HG02885 (cell line): Measurements from ENCODE around the gene MDM1.

Source experiments
- ATAC-seq: cut with Tn5 transposase; IDR thresholded peaks from one replicate; pipeline ENCODE4 v1.9.1; 2021; ENCODE audit warnings: mild to moderate bottlenecking; ENCODE audit not compliant: unreplicated experiment, poor library complexity

MDM1 gene

DNA sequence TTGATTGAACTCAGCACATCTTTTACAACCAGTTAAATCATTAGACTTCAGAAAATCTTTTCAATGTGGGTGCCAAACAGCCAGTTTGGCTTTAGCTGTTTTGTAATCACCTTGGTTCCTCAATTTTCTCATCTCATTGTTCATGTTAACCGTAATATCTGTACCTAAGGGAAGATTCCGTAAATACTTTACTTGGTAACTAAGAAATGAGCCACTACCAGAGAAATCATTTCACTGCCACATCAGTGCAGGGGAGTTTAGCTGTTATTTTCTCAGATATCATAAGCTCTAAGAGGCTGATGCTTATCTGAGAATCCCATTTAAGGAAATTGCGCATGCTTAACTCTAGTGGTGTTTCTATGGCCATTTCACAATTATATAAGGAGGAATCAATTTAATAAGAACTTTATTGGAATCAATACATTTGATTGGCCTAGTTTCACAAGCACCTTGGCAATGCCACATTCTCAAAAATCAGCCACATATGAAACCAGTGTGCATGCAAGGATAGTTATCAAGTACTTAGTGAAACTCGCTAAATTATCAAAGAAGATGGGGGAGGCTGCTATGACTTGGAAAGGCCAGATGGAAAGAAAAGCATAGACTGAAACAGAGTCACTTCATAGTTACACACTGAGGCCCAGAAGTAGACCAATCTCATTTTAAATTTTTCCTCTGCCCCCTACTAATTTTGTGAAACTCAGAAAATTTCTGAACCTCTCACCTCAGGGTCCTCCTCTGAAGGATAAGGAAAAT lies 50.7 kb downstream of the MDM1 start:
- ATAC-seq, result no peak

- ATAC-seq, result no peak
These were observed 51.9 kb downstream of the MDM1 start for GRCh38 chr12:68280240-68280639.

DNA sequence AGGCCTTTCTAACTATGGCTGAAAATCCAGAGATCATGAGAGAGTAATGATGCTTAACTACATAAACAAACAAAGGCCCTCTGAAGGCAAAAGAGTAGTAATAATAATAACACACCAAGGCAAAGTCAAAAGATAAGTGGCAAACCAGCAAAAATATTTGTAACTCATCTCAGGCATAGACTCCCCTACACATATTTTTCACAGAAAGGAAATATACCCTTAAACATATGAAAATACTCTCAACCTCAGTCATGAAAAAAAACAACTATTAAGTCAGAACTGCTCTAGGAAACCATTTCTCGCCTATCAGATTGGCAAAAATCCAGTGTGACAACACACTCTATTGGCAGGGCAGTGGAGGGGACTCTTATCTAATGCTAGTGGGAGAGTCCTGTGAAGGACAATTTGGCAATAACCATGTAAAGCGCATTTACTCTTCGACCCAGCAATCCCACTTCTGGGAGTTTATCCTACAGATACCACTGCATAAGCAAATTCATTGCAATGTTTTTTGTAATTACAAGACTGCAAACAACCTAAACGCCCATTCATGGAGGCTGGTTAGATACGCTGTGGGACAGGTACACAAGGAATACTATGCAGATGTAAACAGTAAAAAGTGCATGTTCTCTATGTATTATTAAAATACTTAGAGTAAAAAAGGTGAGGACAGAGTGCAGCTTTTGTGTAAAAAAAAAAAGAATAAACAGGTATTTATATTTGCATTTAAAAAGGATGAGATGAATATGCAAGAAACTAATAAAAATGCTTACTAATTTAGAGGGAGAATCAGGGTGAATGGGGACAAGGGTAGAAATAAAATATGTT lies 52.7 kb downstream of the MDM1 start:
- ATAC-seq, result no peak

DNA sequence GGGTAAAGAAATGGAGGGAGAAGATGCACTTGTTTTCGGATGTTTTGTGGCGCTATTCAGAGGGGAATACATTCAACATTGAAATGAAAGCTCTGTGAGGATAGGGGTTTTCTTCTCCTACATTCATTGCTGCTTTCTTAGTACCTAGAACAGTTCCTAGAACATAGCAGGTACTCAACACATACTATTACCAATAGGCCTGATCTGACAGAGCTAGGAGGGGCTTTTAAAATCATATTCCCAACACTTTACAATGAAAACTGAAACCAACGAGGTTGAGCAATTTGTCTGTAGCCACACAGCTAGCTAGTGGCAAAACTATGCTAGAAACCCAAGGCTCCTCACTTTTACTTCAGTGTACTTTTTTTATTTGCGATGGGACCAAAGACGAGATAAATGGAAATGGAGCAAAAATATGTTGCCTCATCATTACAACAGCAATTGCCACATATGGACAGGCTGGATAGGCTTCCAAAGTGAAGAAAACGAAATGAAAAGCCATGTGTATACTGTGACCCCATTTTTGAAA lies 55.7 kb downstream of the MDM1 start:
- ATAC-seq, result no peak

DNA sequence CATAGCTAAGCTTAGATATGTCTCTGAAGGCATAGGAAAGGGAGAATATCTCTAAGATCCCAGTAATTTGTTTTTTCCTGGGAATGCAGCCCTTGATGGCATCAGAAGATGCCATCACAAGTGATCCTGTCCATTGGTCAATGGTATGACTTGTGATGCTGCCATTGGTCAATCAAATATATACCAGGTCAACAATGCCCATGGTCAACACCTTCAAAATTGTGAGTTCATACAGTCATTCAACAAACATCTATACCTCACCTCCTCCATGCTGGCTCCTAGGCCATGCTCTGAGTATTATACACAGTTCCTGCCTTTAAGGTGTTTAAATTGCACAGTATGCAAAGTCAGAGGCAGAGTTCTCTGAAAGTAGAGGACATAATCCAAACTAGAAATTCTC lies 59.4 kb downstream of the MDM1 start:
- no peak for ATAC-seq

DNA sequence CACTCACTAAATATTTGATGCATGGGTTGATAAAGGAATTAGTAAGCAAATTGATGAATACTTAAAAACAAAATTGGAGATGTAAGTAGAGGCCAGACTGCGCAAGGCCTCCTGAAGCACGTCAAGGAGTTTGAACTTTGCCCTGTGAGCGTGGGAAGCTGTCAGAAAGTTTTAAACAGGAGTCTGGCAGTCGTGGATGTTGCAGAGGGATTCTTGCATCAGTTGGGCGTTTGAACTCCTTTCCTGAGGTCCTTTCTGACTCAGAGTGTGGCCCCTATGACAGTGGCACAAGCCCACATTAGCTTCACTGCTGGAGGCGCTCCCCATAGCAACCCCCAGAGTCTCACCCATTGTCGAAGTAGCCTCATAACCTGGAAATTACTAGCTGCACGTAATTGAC lies 60.8 kb downstream of the MDM1 start:
- ATAC-seq, result no peak

GRCh38 chr12:68270358-68270757 lies 61.8 kb downstream of the MDM1 start:
- no peak for ATAC-seq

DNA sequence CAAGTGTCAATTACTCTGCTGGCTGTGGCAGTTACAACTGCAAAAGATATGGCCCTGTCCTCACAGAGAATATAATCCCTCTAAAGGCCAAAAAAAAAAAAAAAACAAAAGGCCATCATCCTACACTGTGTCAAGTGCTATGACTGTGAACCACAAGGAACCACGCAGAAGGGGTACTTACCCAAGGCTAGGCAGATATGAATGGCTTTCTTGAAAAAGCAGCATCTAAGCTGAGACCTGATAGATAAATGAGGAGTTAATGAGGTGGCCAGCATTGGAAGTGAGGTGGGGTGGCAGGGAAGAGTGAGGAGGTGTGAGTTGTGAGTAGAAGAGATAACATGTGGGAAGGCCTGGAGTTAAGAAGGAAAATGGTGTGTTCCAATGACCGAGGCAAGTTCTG lies 62.4 kb downstream of the MDM1 start:
- ATAC-seq, result no peak

GRCh38 chr12:68268967-68269366 lies 63.2 kb downstream of the MDM1 start:
- ATAC-seq, result no peak

DNA sequence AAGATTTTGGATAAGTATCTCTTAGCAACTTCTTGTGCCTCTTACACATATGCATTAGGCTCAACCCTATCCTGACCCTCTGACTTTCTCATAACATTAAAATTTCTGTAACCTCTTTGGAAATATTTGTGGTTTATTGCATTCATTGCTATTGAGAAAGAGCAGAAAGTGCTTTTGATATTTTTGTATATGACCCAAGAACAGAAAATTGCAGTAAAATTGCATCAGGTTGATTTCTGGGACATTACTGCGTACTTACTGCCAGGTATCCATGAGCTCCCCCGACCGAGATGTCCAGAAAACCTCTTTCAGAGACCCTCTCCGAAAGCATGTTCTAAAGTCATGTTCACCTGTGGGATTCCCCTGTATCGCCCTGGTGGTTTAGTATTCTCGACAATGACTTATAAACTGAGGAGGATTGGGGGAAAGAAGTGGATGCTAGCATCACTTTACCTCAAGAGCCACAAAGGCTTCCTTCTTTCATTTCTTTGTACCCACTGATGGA lies 64.2 kb downstream of the MDM1 start:
- no peak for ATAC-seq

GRCh38 chr12:68264857-68265256 lies 67.3 kb downstream of the MDM1 start:
- no peak for ATAC-seq

GRCh38 chr12:68264158-68264855 lies 67.9 kb downstream of the MDM1 start:
- ATAC-seq, result no peak

DNA sequence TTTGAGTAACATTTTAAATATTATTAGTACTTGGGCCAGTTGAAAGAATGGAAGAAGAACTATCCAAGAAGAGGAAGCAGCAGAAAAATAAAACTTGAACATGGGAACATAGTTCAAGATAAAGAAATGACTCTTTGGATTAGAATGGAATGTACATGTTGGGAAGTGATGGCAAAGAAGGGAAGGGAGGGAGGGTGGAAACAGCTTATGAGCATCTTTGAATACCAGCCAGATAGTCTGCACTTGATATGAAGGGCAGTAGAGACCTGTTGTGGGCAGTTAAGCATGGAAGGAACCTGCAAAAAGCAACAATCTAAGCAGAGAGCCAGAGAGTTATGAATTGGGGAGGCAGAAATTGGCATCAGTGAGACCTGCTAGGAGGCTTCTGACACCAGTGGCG lies 68.8 kb downstream of the MDM1 start:
- no peak for ATAC-seq

DNA sequence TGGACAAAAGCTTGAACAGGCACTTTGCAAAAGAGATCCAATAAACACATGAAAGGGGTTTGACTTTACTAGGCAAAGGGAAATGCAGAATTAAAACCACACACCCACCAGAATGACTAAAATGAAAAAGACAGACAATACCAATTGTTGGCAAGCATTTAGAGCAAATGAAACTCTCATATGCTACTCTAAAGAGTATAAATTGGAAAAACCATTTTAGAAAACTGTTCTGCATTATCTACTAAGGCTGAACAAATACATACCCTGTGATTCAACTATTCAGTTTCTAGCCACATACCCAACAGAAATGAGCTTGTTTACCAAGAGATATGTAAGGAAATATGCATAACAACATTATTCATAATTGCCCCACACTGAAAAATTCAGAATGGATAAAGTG lies 70.3 kb downstream of the MDM1 start:
- no peak for ATAC-seq

DNA sequence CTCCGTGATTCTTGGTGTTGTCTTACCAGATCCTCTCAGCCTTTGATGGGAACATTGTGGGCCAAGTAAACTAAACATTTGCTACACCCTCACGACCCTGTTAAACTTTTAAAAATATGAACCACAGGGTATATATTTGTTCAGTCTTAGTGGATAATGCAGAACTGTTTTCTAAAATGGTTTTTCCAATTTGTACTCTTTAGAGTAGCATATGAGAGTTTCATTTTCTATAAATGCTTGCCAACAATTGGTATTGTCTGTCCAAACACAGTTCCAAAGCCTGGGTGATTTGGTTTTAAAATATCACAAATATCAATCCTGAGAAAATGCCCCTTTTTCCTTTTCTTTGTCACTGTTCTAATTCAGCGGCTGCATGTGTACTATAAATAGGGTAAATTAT lies 72.0 kb downstream of the MDM1 start:
- no peak for ATAC-seq

- ATAC-seq, result no peak
These were observed 72.7 kb downstream of the MDM1 start for GRCh38 chr12:68259318-68259940.

- no peak for ATAC-seq
These were observed 78.7 kb downstream of the MDM1 start, which contains the start of gene IL22 for GRCh38 chr12:68253504-68253903. Gene IL22, minus strand, starts transcription at chr12:68253604. Its CDS starts 156 bp downstream, at chr12:68253448.

- no peak for ATAC-seq
These were observed 80.1 kb downstream of the MDM1 start for GRCh38 chr12:68252077-68252476.

DNA sequence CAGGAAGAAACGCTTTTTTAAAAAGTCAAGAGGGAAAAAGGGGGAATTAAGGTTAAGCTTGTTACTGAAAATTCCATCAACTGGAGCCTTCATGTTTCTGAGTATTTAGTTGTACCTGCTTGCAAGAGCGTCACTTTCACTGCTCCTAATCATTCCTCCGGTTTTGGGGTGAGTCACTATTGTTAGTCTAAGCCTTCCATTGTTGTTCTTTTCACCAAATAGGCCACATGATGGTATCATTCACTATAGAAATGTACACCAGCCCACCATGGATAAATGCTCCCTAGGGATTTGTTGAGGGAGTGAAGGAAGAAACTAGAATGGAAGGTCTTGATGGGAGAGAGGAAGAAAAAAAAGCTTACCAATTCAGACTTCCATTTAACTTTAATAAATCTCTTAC lies 81.7 kb downstream of the MDM1 start:
- ATAC-seq, result no peak

DNA sequence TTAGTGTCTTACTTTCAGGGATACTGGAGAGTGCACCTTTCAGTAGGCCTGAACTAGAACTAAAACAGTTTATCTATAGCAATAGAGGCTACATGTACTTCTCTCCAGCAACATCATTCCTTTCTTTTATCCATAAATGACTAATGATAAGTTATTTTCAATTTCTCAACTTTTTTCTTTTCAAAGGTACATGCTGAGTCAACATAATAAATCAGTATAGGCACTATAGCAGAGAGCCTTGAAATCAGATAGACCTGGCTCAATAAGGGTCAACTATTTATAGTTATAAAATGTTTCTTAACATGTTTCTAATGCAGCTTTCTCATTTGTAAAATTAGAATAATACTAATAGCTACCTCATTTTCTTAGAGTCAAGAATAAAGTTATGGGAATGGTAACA lies 84.4 kb downstream of the MDM1 start:
- no peak for ATAC-seq
